NCI-H187 treated with DMSO at 0.1 percent for 48 hours (cell line): ENCODE data around the gene SPATA2.

Source experiments
- DNase-seq: peaks from one replicate; lab custom pipeline; 2025; lab: John Stamatoyannopoulos, UW

The SPATA2 gene

DNA sequence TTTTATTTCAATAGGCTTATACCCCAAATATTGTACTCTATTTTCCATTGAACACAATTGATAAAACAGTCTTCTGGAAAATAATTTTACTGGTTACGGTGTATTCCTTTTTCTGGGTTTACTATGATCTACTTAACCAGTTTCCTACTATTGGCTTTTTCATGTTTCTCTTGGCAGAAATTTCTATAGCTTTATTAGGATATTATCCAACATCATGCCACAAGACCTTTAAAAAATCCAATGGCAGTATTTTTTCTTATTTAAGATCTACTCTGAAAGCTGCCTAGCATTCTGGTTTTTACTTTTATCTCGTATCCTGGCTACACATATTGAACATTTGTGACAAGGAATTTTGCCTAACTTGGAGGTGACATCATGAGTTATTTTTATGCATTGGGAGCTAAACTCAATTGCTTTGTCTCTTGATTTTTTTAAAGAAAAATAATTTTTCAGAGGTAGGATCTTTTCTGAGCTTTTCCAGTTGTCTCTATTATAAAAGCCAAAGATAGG, 57.2 kb downstream of the SPATA2 start:
- DNase-seq = no peak

- DNase-seq = no peak
Measured at GRCh38 chr20:49856904-49857303, 58.4 kb downstream of the SPATA2 start.

- DNase-seq = no peak
Measured at GRCh38 chr20:49854190-49854875, 61.0 kb downstream of the SPATA2 start.

GRCh38 chr20:49853640-49854039, 61.7 kb downstream of the SPATA2 start:
- DNase-seq = no peak
